SK-N-SH (cell line): ENCODE results near the gene PITX1. TPM values are rescaled to one million over a fixed set of nuclear protein-coding genes. Genes with fewer than 3 reads are reported as not detected.

Source experiments
- CTCF ChIA-PET: fragments of 300-600, 350-600 bp; formaldehyde crosslinking; extraction: SDS; loops from one replicate; lab custom pipeline; 2021; lab: Yijun Ruan, JAX
- POLR2A ChIA-PET: fragments of 350-600 bp; sonication (Branson Sonifier 250); formaldehyde crosslinking; extraction: SDS; loops from one replicate; lab custom pipeline; 2020; ENCODE audit warnings: antibody characterized with exemption, inconsistent platforms; lab: Yijun Ruan, JAX
- DNase-seq: peaks from one replicate; pipeline ENCODE4 v3.0.0; 2012
- H2AFZ ChIP-seq: fragments of 200-600 bp; sonication (generic); 2 replicates; pipeline ENCODE4 v1.8.1; 2016; ENCODE audit warnings: antibody characterized with exemption, mild to moderate bottlenecking, low read depth
- H3F3A ChIP-seq: fragments of 200-600 bp; sonication (generic); replicated peaks from 2 replicates; pipeline ENCODE3; 2016; ENCODE audit warnings: antibody characterized with exemption, mild to moderate bottlenecking; ENCODE audit not compliant: insufficient read depth
- H3K27ac ChIP-seq, 2 experiments: fragments of 200-500 bp in 1 of 2; fragments of 200-600 bp in 1 of 2; sonication (Bioruptor generic) in 1 of 2; sonication (generic), shearing (Covaris generic) in 1 of 2; 2 replicates each; pipeline versions ENCODE4 v1.5.1 to v1.6.1; 2014 to 2016; ENCODE audit warnings: low read depth in 2 of 2, inconsistent platforms in 1 of 2, low read length in 1 of 2, mild to moderate bottlenecking in 1 of 2, mixed read lengths in 1 of 2
- H3K27me3 ChIP-seq: fragments of 200-600 bp; sonication (generic), shearing (Covaris generic); 2 replicates; pipeline ENCODE4 v1.6.1; 2016; ENCODE audit warnings: mixed run types; ENCODE audit not compliant: insufficient read depth
- H3K36me3 ChIP-seq, 2 experiments: fragments of 200-500 bp in 1 of 2; fragments of 200-600 bp in 1 of 2; sonication (Bioruptor generic) in 1 of 2; sonication (generic) in 1 of 2; replicated peaks in 1 of 2; 2 replicates each; pipeline versions ENCODE3 to v1.5.1; 2014 to 2016; ENCODE audit warnings: low read length in 1 of 2, mild to moderate bottlenecking in 1 of 2; ENCODE audit not compliant: insufficient read depth in 2 of 2, control insufficient read depth in 1 of 2
- H3K4me1 ChIP-seq, 2 experiments: fragments of 200-500 bp in 1 of 2; fragments of 200-600 bp in 1 of 2; sonication (Bioruptor generic) in 1 of 2; sonication (generic), shearing (Covaris generic) in 1 of 2; 2 replicates each; pipeline versions ENCODE4 v1.5.1 to v1.6.1; 2014 to 2016; ENCODE audit warnings: low read depth in 1 of 2, low read length in 1 of 2, mixed run types in 1 of 2; ENCODE audit not compliant: insufficient read depth in 2 of 2, control insufficient read depth in 1 of 2
- H3K4me2 ChIP-seq: fragments of 200-600 bp; sonication (generic), shearing (Covaris generic); 2 replicates; pipeline ENCODE4 v1.6.1; 2017; ENCODE audit warnings: mixed run types
- H3K4me3 ChIP-seq, 2 experiments: fragments of 200-500 bp in 1 of 2; fragments of 200-600 bp in 1 of 2; sonication (Bioruptor generic) in 1 of 2; sonication (generic), shearing (Covaris generic) in 1 of 2; 2 replicates each; pipeline versions ENCODE4 v1.5.1 to v1.8.1; 2014 to 2016; ENCODE audit warnings: low read depth in 2 of 2, inconsistent platforms in 1 of 2, low read length in 1 of 2, mild to moderate bottlenecking in 1 of 2, mixed read lengths in 1 of 2, moderate library complexity in 1 of 2
- H3K79me2 ChIP-seq: fragments of 200-600 bp; sonication (generic); 2 replicates; pipeline ENCODE4 v1.8.1; 2017; ENCODE audit warnings: mild to moderate bottlenecking; ENCODE audit not compliant: insufficient read depth
- H3K9ac ChIP-seq: fragments of 200-600 bp; sonication (generic); 2 replicates; pipeline ENCODE4 v1.6.1; 2017; ENCODE audit warnings: mixed run types
- H3K9me2 ChIP-seq: fragments of 200-600 bp; sonication (generic); 2 replicates; pipeline ENCODE4 v1.6.1; 2017; ENCODE audit warnings: mixed run types
- H3K9me3 ChIP-seq: fragments of 200-600 bp; sonication (generic); 2 replicates; pipeline ENCODE4 v1.6.1; 2017; ENCODE audit warnings: mixed run types, mild to moderate bottlenecking, moderate library complexity
- H4K20me1 ChIP-seq: fragments of 200-600 bp; sonication (generic); 2 replicates; pipeline ENCODE4 v1.6.1; 2017; ENCODE audit warnings: mild to moderate bottlenecking, mixed run types; ENCODE audit not compliant: insufficient read depth
- ELF1 ChIP-seq: IDR thresholded peaks from 2 replicates; pipeline ENCODE4 v1.4.0; 2012
- EP300 ChIP-seq, 2 experiments: IDR thresholded peaks; 2 replicates each; pipeline versions ENCODE4 v1.4.0 to v1.6.1; 2012; ENCODE audit warnings: borderline replicate concordance in 1 of 2, low read depth in 1 of 2, low read length in 1 of 2
- GABPA ChIP-seq: IDR thresholded peaks from 2 replicates; pipeline ENCODE4 v1.4.0; 2012; ENCODE audit warnings: low read depth, mild to moderate bottlenecking
- MXI1 ChIP-seq: IDR thresholded peaks from 2 replicates; pipeline ENCODE4 v1.6.1; 2012; ENCODE audit warnings: mild to moderate bottlenecking, low read depth, low read length, improper control_type of control experiment
- NRF1 ChIP-seq: IDR thresholded peaks from 2 replicates; pipeline ENCODE4 v1.6.1; 2012; ENCODE audit warnings: low read depth, mild to moderate bottlenecking, low read length
- POLR2AphosphoS5 ChIP-seq: IDR thresholded peaks from 2 replicates; pipeline ENCODE4 v1.6.1; 2012; ENCODE audit warnings: low read depth, low read length
- RAD21 ChIP-seq: IDR thresholded peaks from 2 replicates; pipeline ENCODE4 v1.6.1; 2012; ENCODE audit warnings: mild to moderate bottlenecking, low read length
- RCOR1 ChIP-seq: fragments of 150-350 bp; IDR thresholded peaks from 2 replicates; pipeline ENCODE4 v1.6.1; 2017; ENCODE audit warnings: antibody characterized with exemption, low read length
- RFX5 ChIP-seq: IDR thresholded peaks from 2 replicates; pipeline ENCODE4 v1.6.1; 2012; ENCODE audit warnings: mild to moderate bottlenecking, improper control_type of control experiment, low read length
- SMC3 ChIP-seq: IDR thresholded peaks from 2 replicates; pipeline ENCODE4 v1.6.1; 2012; ENCODE audit warnings: low read depth, low read length, improper control_type of control experiment
- TAF1 ChIP-seq: IDR thresholded peaks from 2 replicates; pipeline ENCODE4 v1.6.1; 2012; ENCODE audit warnings: low read depth, mild to moderate bottlenecking, low read length, moderate library complexity, borderline replicate concordance
- TCF12 ChIP-seq: IDR thresholded peaks from 2 replicates; pipeline ENCODE4 v1.4.0; 2012
- YY1 ChIP-seq: IDR thresholded peaks from 2 replicates; pipeline ENCODE4 v1.4.0; 2012; ENCODE audit warnings: low read depth, mild to moderate bottlenecking
- WGBS: methylation state at CpG from one replicate; pipeline ENCODE4 v1.1.6; 2017; ENCODE audit warnings: low lambda C conversion rate; 5-methylcytosine and 5-hydroxymethylcytosine counted together
- polyA plus RNA-seq, 3 experiments: library from polyadenylated mRNA; depleted of rRNA; stranded (reverse); fragments of >200 nt; gene quantifications; 2 replicates each; pipeline ENCODE4 v1.2.3, GENCODE V29; 2012
- TF ChIP-seq, protein P1 (sequence below): IDR thresholded peaks from 2 replicates; pipeline ENCODE4 v1.4.0; 2012; ENCODE audit warnings: low read depth
- TF ChIP-seq, protein P2 (sequence below): fragments of 150-350 bp; IDR thresholded peaks from 2 replicates; pipeline ENCODE4 v1.6.1; 2017; ENCODE audit warnings: antibody characterized with exemption, low read length, low read depth, borderline replicate concordance
- TF ChIP-seq, protein P3 (sequence below): IDR thresholded peaks from 2 replicates; pipeline ENCODE4 v1.4.0; 2012; ENCODE audit warnings: low read depth, borderline replicate concordance
- TF ChIP-seq, protein P4 (sequence below): IDR thresholded peaks from 2 replicates; pipeline ENCODE4 v1.4.0; 2012; ENCODE audit warnings: low read depth, borderline replicate concordance

The PITX1 gene
- polyA plus RNA-seq, 1 of the 3 experiments (the other 2 are of a cell fraction) = not detected

DNA sequence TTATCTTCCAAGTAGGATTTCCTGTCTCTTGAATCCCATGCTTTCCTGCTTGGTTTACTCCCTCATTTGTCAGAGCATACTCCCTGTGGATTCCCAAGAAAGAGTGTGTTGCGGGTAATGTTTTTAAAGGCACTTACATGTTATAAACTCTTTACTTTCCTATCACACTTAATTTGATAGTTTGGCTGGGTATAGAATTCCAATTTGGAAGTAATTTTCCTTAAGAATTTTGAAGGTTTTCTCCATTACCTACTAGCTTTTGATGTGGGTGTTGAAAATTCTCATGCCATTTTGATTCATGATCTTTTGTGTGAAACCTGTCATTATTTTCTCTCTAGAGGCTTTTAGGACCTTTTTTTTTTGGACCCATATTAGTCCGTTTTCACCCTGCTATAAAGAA is 47.2 kb upstream of the PITX1 start:
- Histone ChIP-seq H3K9me2 (no peaks in the 10 kb centered on the region), H3K9me3 (no peaks in the 10 kb centered on the region), H3K4me2 (no peak overlapping the region), H3K27ac (no peak overlapping the region), H3F3A (no peaks in the 10 kb centered on the region), H2AFZ (no peak overlapping the region), H3K27me3 (no peaks in the 10 kb centered on the region), H3K4me3 (no peak overlapping the region), H3K36me3 (no peaks in the 10 kb centered on the region), H3K4me1 (no peaks in the 10 kb centered on the region), H3K9ac (no peak overlapping the region), H4K20me1 (no peaks in the 10 kb centered on the region), H3K79me2 (no peaks in the 10 kb centered on the region)
- POLR2A ChIA-PET = interaction anchor here (0.6 kb wide), 1 partner anchor 335 kb away, joined by 3 read pairs; no protein-coding TSS in a partner anchor
- TF ChIP-seq, protein P1, sequence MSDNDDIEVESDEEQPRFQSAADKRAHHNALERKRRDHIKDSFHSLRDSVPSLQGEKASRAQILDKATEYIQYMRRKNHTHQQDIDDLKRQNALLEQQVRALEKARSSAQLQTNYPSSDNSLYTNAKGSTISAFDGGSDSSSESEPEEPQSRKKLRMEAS = no peak
- TF ChIP-seq TAF1 = no peak
- TF ChIP-seq POLR2AphosphoS5 = no peak
- TF ChIP-seq, protein P2, sequence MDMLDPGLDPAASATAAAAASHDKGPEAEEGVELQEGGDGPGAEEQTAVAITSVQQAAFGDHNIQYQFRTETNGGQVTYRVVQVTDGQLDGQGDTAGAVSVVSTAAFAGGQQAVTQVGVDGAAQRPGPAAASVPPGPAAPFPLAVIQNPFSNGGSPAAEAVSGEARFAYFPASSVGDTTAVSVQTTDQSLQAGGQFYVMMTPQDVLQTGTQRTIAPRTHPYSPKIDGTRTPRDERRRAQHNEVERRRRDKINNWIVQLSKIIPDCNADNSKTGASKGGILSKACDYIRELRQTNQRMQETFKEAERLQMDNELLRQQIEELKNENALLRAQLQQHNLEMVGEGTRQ = no peak
- WGBS = 48% methylated on average over 2 of the region's 2 CpGs
- no peak for DNase-seq
- CTCF ChIA-PET = no interaction called here

DNA sequence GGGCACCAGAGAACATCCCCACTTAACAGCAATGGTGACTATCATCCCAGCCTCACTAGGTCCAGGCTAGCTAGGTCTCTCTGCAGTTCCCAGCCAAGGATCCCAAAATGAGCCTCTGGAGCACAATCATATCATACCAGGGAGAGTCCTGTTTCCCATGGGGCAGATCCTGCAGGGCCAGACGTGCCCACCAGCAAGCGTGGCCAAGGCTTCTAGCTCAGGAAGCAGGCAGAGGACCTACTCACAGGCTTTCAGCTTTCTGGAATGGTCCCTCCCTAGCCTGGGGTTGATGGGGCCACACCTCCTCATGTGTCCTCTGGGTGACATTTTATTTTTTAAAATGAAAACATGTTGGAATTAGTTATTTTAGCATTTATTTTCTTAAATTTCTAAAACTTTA is 45.7 kb upstream of the PITX1 start:
- H3K27me3 ChIP-seq = no peaks in the 10 kb centered on the region; the same call in 1 of the 2 replicates
- no peak overlapping the region for H3K9ac ChIP-seq
- H3K27ac ChIP-seq = no peak overlapping the region
- ChIA-PET CTCF (no interaction called here), POLR2A (interaction anchor here (1.0 kb wide), 1 partner anchor 854 kb away, joined by 3 read pairs; the partner anchor contains the start of gene PPP2CA)
- H3K9me2 ChIP-seq = no peaks in the 10 kb centered on the region
- no peaks in the 10 kb centered on the region for H3K36me3 ChIP-seq
- no peaks in the 10 kb centered on the region for H3F3A ChIP-seq
- no peak overlapping the region for H3K4me2 ChIP-seq
- no peak for DNase-seq
- no peaks in the 10 kb centered on the region for H3K79me2 ChIP-seq
- H4K20me1 ChIP-seq = no peaks in the 10 kb centered on the region
- no peak overlapping the region for H3K4me3 ChIP-seq
- no peaks in the 10 kb centered on the region for H3K9me3 ChIP-seq
- no peak overlapping the region for H2AFZ ChIP-seq
- WGBS = no CpG with 5 or more reads among the region's 2 CpGs
- TF ChIP-seq RAD21 (no peak), ELF1 (no peak), YY1 (no peak), EP300 (IDR thresholded peaks at IDR 0.05; ENCODE audit: borderline replicate concordance in 1 of 2, low read depth in 1 of 2, low read length in 1 of 2) (no peak), TCF12 (no peak), GABPA (no peak), POLR2AphosphoS5 (no peak), RCOR1 (no peak)
- no peaks in the 10 kb centered on the region for H3K4me1 ChIP-seq

DNA sequence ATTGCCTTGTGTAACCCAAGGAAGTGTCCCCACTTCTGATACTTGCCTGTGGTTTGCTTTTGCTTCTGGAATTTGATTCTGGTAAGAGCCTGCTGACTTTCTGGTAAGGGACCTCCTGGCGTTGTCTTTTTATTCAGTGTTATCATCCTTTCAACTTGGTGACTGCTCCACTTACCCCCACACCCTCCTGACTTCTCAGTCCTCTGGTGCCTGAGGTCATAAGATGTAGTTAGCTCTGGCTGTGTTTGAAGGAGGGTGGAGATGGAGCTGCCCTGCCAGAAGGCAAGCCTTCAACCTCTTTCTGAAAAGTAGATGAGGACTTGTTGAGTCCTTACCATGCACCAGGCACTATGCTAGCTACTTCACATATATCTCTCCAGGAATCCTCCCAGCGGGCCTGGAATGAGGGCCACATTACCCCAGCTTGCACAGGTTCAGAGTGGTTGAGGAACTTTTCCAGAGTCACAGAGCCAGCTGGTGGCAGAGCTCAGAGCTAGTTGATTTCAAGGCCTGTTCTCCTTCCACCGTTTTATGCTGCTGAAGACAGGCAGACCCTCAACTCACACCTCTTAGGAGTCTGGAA is 45.2 kb upstream of the PITX1 start:
- 50% methylated on average over 2 of the region's 3 CpGs for WGBS
- Histone ChIP-seq H3K79me2 (no peaks in the 10 kb centered on the region), H3K4me3 (no peak overlapping the region), H2AFZ (no peak overlapping the region), H3K4me1 (no peaks in the 10 kb centered on the region), H3K9ac (no peak overlapping the region), H4K20me1 (no peaks in the 10 kb centered on the region), H3K9me3 (no peaks in the 10 kb centered on the region), H3K27ac (no peak overlapping the region), H3K27me3 (no peaks in the 10 kb centered on the region; the same call in 1 of the 2 replicates), H3K4me2 (no peak overlapping the region), H3F3A (no peaks in the 10 kb centered on the region), H3K9me2 (no peaks in the 10 kb centered on the region), H3K36me3 (no peaks in the 10 kb centered on the region)
- no peak for DNase-seq
- ChIA-PET POLR2A (interaction anchor here (1.0 kb wide), 1 partner anchor 853 kb away, joined by 3 read pairs; the partner anchor contains the start of gene PPP2CA), CTCF (no interaction called here)
- TF ChIP-seq NRF1 (no peak), RAD21 (no peak), RFX5 (no peak), SMC3 (no peak), EP300 (IDR thresholded peaks at IDR 0.05; ENCODE audit: borderline replicate concordance in 1 of 2, low read depth in 1 of 2, low read length in 1 of 2) (no peak), MXI1 (no peak)
- TF ChIP-seq, protein P3, sequence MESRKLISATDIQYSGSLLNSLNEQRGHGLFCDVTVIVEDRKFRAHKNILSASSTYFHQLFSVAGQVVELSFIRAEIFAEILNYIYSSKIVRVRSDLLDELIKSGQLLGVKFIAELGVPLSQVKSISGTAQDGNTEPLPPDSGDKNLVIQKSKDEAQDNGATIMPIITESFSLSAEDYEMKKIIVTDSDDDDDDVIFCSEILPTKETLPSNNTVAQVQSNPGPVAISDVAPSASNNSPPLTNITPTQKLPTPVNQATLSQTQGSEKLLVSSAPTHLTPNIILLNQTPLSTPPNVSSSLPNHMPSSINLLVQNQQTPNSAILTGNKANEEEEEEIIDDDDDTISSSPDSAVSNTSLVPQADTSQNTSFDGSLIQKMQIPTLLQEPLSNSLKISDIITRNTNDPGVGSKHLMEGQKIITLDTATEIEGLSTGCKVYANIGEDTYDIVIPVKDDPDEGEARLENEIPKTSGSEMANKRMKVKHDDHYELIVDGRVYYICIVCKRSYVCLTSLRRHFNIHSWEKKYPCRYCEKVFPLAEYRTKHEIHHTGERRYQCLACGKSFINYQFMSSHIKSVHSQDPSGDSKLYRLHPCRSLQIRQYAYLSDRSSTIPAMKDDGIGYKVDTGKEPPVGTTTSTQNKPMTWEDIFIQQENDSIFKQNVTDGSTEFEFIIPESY = no peak
- TF ChIP-seq, protein P2 = no peak
- TF ChIP-seq, protein P4, sequence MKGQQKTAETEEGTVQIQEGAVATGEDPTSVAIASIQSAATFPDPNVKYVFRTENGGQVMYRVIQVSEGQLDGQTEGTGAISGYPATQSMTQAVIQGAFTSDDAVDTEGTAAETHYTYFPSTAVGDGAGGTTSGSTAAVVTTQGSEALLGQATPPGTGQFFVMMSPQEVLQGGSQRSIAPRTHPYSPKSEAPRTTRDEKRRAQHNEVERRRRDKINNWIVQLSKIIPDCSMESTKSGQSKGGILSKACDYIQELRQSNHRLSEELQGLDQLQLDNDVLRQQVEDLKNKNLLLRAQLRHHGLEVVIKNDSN = no peak
